NT2/D1 (cell line): ENCODE results near the gene CFL1.

Experiments
- SUZ12 ChIP-seq: IDR thresholded peaks from 2 replicates; pipeline ENCODE4 v1.6.1; 2011; ENCODE audit not compliant: insufficient read length, insufficient read depth; ENCODE audit errors: extremely low read depth
- YY1 ChIP-seq: IDR thresholded peaks from 2 replicates; pipeline ENCODE4 v1.6.1; 2011; ENCODE audit not compliant: insufficient read length, insufficient read depth
- ZNF274 ChIP-seq: IDR thresholded peaks from 2 replicates; pipeline ENCODE4 v1.6.1; 2011; ENCODE audit warnings: mild to moderate bottlenecking, low read depth, low read length

GRCh38 chr11:65856689-65857499, 1.1 kb downstream of the CFL1 start:
- no peak for TF ChIP-seq ZNF274
- TF ChIP-seq YY1, result no peak
- no peak for TF ChIP-seq SUZ12
